Ascending aorta (tissue), 2 donors: ENCODE results near the gene ARHGAP33. TPM values are rescaled to one million over a fixed set of nuclear protein-coding genes. Genes with fewer than 3 reads are reported as not detected.

Experiments
- DNase-seq, 2 donors: peaks; one replicate each; pipeline ENCODE4 v3.0.0-alpha.2; 2019; ENCODE audit warnings: low spot score in 2 of 2
- H3K27ac ChIP-seq, 2 donors: fragments of 200-600 bp; sonication (generic); one replicate each; pipeline ENCODE4 v1.5.1; 2016 to 2017; ENCODE audit warnings: mild to moderate bottlenecking in 1 of 2
- H3K27me3 ChIP-seq: fragments of 200-600 bp; sonication (generic); one replicate; pipeline ENCODE4 v1.5.1; 2017
- H3K36me3 ChIP-seq, 2 donors: fragments of 200-600 bp; sonication (generic); one replicate each; pipeline ENCODE4 v1.5.1; 2016
- H3K4me1 ChIP-seq, 2 donors: fragments of 200-600 bp; sonication (generic); one replicate each; pipeline ENCODE4 v1.5.1; 2016 to 2017; ENCODE audit warnings: mild to moderate bottlenecking in 1 of 2
- H3K4me3 ChIP-seq, 2 donors: fragments of 200-600 bp; sonication (generic); one replicate each; pipeline ENCODE4 v1.5.1; 2016 to 2017; ENCODE audit warnings: mild to moderate bottlenecking in 1 of 2
- H3K9me3 ChIP-seq, 2 donors: fragments of 200-600 bp; sonication (generic); one replicate each; pipeline ENCODE4 v1.5.1; 2016
- intact Hi-C: fragments of 100-400 bp; cut with DNase I; formaldehyde crosslinking; loops from one replicate; pipeline ENCODE4 v1.15.1; 2023
- total RNA-seq: library from RNA; depleted of rRNA; stranded (reverse); fragments of >200 nt; gene quantifications from one replicate; pipeline ENCODE4 v1.1.0, GENCODE V29; 2016
- TF ChIP-seq, protein P1 (sequence below), 3 experiments: fragments of 200-600 bp in 2 of 3; fragments of 450-650 bp in 1 of 3; sonication (generic) in 2 of 3; IDR thresholded peaks; one replicate each; pipeline ENCODE4 v1.5.1; 2016 to 2019; ENCODE audit warnings: antibody characterized with exemption in 3 of 3, mild to moderate bottlenecking in 1 of 3, moderate library complexity in 1 of 3

Gene ARHGAP33
- total RNA-seq, 1 donor from 2014 or later: 8.7 TPM

DNA sequence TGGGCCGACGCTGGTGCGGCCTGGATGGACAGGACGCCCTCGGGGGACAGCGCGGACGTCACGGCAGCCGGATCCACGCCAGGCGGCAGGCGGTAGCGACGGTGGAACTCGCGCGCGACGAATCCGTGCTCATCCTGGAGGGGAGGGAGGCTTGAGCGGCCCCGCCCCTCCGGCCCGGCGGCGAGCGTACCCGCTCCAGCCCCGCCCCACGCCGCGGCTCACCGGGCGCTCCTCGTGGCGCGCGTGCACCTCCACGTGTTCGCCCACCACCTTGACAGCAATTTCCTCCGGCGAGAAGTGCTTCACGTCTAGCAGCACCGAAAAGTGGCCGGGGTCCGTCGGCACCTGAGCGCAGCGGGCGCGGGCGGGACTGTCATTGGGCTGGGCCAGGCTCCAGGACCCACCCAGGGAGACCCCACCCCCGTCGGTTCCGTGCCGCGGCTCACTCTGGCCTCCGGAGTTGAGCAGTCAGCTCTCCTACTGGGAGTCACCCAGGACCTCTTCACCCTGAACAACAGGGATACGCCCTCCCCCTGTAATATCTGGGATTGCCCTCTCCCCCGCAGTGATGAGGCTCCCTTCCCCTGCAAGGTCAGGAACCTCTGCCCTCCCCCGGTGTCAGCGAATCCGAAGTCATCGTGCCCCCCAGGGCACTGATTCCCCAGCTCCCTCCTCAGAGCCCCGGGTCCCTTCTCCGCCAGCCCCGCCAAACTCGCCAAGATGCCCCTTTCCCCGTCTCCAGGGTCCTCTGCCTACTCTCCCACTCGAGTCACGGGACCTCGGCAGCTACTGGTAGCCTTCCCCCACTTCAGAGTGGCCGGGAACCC, 19.6 kb upstream of the ARHGAP33 start:
- Histone ChIP-seq H3K9me3 (no peaks in the 10 kb centered on the region), H3K4me3 (peak overlapping the region; percentile 53 to 85), H3K27ac (peak overlapping the region; percentile 99), H3K36me3 (peaks cover 22 to 24% of the 10 kb centered on the region in 2 donors), H3K27me3 (no peaks in the 10 kb centered on the region), H3K4me1 (peaks cover 7 to 24% of the 10 kb centered on the region in 2 donors)
- intact Hi-C loops: loop anchor here (2.0 to 5.0 kb wide), 5 partner anchors 15 to 397 kb away; partner anchors contain the start of genes APLP1, COX7A1, ETV2 and RBM42
- peak; percentile 49 to 94 for DNase-seq
- TF ChIP-seq, protein P1, sequence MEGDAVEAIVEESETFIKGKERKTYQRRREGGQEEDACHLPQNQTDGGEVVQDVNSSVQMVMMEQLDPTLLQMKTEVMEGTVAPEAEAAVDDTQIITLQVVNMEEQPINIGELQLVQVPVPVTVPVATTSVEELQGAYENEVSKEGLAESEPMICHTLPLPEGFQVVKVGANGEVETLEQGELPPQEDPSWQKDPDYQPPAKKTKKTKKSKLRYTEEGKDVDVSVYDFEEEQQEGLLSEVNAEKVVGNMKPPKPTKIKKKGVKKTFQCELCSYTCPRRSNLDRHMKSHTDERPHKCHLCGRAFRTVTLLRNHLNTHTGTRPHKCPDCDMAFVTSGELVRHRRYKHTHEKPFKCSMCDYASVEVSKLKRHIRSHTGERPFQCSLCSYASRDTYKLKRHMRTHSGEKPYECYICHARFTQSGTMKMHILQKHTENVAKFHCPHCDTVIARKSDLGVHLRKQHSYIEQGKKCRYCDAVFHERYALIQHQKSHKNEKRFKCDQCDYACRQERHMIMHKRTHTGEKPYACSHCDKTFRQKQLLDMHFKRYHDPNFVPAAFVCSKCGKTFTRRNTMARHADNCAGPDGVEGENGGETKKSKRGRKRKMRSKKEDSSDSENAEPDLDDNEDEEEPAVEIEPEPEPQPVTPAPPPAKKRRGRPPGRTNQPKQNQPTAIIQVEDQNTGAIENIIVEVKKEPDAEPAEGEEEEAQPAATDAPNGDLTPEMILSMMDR (IDR thresholded peaks at IDR 0.05): no peak

DNA sequence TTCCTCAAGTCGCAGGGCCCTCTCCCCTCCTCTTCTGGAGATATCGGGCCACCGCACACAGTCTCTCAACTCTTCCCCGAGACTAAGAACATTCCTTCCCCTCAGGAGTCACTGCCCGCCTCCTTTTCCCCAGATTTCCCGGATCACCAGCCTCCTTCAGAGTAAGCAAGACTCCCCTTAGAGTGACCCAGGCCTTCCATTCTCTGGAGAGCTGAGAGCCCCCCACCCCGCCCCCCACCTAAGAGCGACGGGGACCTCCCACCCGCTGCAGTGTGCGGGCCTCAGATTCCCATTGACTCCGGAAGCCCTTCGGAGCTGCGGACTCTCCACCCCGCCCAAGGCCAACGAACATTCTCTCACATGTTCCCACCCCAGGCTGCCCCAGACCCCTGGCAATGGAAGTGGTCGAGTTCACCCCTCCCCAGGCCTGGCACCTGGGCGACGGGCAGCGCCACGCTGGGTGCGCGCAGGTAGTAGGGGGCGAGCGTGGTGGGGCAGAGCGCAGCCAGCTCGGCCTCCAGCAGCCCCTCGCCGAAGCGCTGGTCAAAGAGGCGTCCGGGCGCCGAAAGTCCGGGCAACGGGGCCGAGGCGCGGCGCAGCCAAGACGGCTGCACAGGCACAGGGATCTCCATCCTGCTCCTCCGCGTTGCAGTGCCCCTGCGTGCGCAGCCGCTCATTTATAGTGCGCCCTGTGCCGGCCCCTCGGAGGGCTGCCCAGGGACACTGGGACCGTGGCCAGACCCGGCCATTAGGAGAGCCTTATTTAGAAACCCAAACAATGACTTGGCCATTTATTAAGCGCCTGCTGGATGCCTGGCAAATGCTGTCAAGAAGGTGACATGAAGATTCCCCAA, 18.8 kb upstream of the ARHGAP33 start, which contains the start of gene HSPB6:
HSPB6 (minus strand) TSS at position 653 of the 854 bp plus-strand sequence; CDS start at position 632, 21 bp downstream.
- TF ChIP-seq, protein P1 (IDR thresholded peaks at IDR 0.05): no peak
- H3K36me3 ChIP-seq: peaks cover 23 to 24% of the 10 kb centered on the region in 2 donors
- peak in 1 of 2 donors; percentile 89 for DNase-seq
- H3K9me3 ChIP-seq: no peaks in the 10 kb centered on the region
- intact Hi-C loops: loop anchor here (1.0 to 5.0 kb wide), 8 partner anchors 8 to 396 kb away; partner anchors contain the start of genes APLP1, COX7A1, ETV2 and LIN37
- H3K27me3 ChIP-seq: no peaks in the 10 kb centered on the region
- peak within 1 kb of the TSS; percentile 53 to 85 for H3K4me3 ChIP-seq
- H3K27ac ChIP-seq: peak within 1 kb of the TSS; percentile 99
- peaks cover 7 to 24% of the 10 kb centered on the region in 2 donors for H3K4me1 ChIP-seq

- Histone ChIP-seq H3K27me3 (no peaks in the 10 kb centered on the region), H3K36me3 (peaks cover 23 to 28% of the 10 kb centered on the region in 2 donors), H3K4me3 (peak overlapping the region; percentile 53 to 85), H3K27ac (peak overlapping the region; percentile 99), H3K9me3 (no peaks in the 10 kb centered on the region), H3K4me1 (peaks cover 7 to 24% of the 10 kb centered on the region in 2 donors)
- DNase-seq: peak; percentile 86 to 97
- TF ChIP-seq, protein P1 (IDR thresholded peaks at IDR 0.05): no peak
- intact Hi-C loops: loop anchor here (1.0 to 5.0 kb wide), 8 partner anchors 9 to 395 kb away; partner anchors contain the start of genes APLP1, COX7A1, ETV2 and LIN37
These were observed 18.1 kb upstream of the ARHGAP33 start for GRCh38 chr19:35757231-35757748.

GRCh38 chr19:35757749-35758608, 17.4 kb upstream of the ARHGAP33 start, which contains the start of gene PROSER3:
PROSER3 (plus strand) TSS chr19:35758176; CDS start chr19:35758216, 40 bp downstream.
- no peaks in the 10 kb centered on the region for H3K27me3 ChIP-seq
- intact Hi-C loops: loop anchor here (1.0 to 5.0 kb wide), 10 partner anchors 10 to 394 kb away; partner anchors contain the start of genes APLP1, ARHGAP33, COX7A1 and ETV2
- H3K27ac ChIP-seq: peak within 1 kb of the TSS; percentile 99
- peak; percentile 98 to 99 for DNase-seq
- peaks cover 19 to 27% of the 10 kb centered on the region in 2 donors for H3K36me3 ChIP-seq
- TF ChIP-seq, protein P1 (IDR thresholded peaks at IDR 0.05): no peak
- H3K9me3 ChIP-seq: no peaks in the 10 kb centered on the region
- peak within 1 kb of the TSS; percentile 53 to 85 for H3K4me3 ChIP-seq
- H3K4me1 ChIP-seq: peaks cover 7 to 24% of the 10 kb centered on the region in 2 donors
